ENCODE results near the gene PRAMEF9. TPM values are rescaled to one million over a fixed set of nuclear protein-coding genes. Genes with fewer than 3 reads are reported as not detected.
"Not testable (repeated sequence)": the region's sequence is repeated elsewhere in the genome, so short reads cannot be mapped to it uniquely, and the experiment has no call there.

Gene PRAMEF9
- polyA plus RNA-seq (ENCODE audit: insufficient read length in 12 of 12), result not detected
- long read RNA-seq, donor 1, result 0 reads
- long read RNA-seq, donor 2, result 0 reads
- long read RNA-seq, donor 3, result 0 reads
- long read RNA-seq, donor 4, result 0 reads
- long read RNA-seq, donor 5, result 0 reads
- long read RNA-seq, donor 6, result 0 reads
- long read RNA-seq, donor 7, result 0 reads
- long read RNA-seq, donor 8, result 0 reads
- long read RNA-seq, donor 9, result 0 reads
- long read RNA-seq, donor 10, result 0 reads
- long read RNA-seq, donor 11, result 0 reads

DNA sequence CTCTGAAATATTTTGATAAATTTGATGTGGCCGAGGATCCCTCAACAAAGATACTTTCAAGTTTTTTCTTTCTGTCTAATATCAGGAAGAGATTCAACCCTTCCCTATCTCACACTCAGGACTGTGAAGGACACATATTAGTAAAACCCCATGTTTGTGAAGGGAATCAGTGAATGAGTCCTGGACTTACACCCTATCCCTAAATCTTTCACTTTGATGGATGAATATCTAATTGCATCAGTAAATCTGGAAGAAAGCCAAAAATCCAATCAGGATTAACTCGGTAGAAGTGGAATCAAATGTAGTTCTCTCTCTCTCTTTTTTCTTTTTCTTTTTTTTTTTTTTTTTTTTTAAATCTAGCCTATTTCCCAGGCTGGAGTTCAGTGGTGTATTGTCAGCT lies at the start of gene PRAMEF9:
Gene PRAMEF9 (plus strand): TSS at position 301 of the 400 bp plus-strand sequence. CDS start 3,433 bp downstream, outside the sequence.
- not testable (repeated sequence) for DNase-seq

GRCh38 chr1:13155909-13156308 lies 15.7 kb upstream of the PRAMEF9 start, which contains the start of gene PRAMEF26:
TSS of gene PRAMEF26 (minus strand) at chr1:13156009. CDS start at chr1:13153095, 2,914 bp downstream.
- DNase-seq, result not testable (repeated sequence)

DNA sequence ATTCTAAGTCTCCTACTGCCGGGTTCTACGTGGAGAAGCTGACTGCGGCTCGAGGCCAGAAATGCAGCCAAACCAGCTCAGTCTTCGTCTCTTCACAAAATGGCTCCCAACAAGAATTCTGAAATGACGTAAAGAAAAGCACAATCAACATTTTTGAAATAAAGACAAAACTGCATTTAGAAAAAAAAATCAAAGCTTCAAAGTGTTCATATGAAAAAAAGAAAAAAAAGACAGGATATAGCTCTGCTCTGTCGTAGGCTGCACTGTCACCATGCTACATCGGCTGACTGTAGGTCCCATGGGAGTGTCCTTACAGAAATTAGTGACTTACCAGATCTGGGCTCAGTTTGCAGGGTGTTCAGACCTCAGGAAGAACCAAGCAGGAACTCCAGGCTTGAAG lies 6.1 kb upstream of the PRAMEF9 start, which contains the start of gene HNRNPCL4:
Gene HNRNPCL4 (minus strand): TSS at position 101 of the 400 bp plus-strand sequence. CDS start 164 bp downstream, outside the sequence.
- not testable (repeated sequence) for DNase-seq

- not testable (repeated sequence) for DNase-seq
Measured at GRCh38 chr1:13201309-13201708, 29.7 kb downstream of the PRAMEF9 start, which contains the start of gene PRAMEF13. TSS of gene PRAMEF13 (minus strand) at chr1:13201409. CDS start at chr1:13199589, 1,820 bp downstream.

DNA sequence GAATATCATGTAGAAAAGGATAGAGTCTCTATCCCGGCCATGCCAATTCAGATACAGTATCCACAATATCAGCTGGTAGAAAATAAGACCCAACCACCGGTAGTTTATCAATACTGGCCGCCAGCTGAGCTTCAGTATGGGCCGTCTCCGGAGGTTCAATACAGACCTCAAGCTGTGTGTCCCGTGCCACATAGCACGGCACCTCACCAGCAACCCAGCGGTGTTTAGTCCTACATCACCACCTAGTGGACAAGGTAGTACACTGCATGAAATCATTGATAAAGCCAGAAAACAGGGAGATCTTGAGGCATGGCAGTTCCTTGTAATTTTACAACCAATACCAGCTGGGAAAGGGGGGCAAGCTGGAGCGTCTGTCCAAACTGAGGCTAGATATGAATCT lies 37.1 kb downstream of the PRAMEF9 start:
- not testable (repeated sequence) for DNase-seq

DNA sequence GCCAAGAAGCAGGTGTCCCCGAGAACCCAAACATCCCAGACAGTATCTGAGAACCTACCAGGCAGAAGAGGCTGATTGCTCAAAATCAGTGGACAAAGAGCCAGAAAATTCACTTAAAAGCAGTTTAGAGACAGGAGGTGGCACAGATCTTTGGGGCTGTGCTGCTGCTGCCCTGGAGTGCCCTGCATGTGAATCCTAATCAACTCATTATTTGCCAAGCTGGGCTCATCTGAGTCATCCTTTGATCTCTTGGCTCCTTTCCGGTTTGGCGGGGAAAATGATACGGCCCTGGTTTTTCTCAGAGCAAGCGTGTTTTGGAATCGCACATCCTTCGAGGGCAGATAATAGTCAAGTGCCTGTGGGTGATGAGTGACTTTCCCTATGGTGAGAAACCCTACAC lies 45.0 kb downstream of the PRAMEF9 start:
- DNase-seq, result not testable (repeated sequence)

DNA sequence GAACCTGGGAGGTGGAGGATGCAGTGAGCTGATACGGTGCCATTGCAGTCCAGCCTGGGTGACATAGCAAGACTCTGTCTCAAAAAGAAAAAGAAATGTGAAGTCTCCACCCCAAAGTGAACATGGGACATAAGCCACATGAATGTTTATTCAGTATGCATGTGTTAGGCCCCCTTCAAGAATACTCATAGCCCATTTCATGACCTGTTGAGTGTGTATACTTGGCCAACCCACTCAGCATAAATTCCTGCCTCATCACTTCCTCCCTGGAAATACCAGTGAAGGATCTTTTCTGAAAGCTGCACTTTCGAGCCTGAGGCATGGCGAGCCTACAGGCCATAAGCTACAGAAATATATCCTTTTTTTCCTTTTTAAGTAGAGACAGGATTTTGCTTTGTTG lies 47.6 kb downstream of the PRAMEF9 start:
- DNase-seq, result not testable (repeated sequence)

- not testable (repeated sequence) for DNase-seq
Measured at GRCh38 chr1:13222788-13223187, 51.1 kb downstream of the PRAMEF9 start.

DNA sequence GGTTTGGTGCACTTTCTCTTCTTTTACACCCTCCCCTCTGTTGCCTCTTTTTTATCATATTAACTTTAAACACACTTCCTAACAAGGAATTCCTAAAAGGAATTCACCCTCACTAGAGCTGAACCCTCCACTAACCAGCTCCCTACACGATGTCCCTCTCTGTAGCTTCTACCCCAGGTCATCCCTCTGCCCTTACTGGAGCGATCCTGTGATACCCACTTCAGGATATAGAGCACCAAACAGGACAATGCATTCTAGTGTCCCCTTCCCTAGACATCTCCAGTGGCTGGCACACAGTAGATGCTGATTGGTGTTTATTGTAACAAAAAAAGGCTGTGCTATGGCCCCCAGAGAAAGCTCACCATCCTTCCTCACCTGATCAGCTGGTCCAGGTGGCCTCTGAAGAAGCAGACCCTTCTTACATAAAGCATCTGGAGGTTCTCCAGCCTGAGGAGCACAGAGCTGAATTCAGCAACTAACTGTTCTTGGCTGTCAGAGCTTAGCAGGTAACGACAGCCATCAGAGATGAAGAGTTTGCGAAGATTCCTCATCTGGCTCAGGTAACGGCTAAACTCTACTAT lies 52.9 kb downstream of the PRAMEF9 start:
- no peak for DNase-seq

DNA sequence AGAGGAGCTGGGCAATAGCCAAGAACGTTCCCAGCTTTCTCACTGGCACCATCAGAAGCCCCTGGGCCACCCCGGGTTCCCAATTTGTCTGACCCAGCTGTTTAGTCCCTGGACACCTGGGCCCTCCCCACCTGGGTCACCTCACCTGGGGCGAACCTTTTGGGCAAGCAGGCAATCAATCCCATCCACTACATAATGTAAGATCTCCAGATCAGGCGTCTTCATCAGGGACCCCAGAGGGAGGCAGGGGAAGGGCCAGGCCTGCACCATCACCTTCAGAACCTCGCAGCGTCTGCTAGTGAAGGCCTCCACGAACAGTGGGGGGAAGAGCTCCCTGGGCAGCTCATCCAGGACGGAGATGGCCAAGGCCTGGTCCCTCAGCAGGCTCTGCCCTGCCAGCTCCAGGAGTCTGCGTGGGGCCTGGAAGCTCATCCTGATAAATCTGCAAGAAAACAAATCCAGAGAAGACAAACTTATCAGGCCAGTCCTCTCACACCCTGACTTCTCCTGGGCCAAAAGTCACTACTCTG lies 54.1 kb downstream of the PRAMEF9 start, which contains the start of gene PRAMEF18:
Gene PRAMEF18 (minus strand): TSS at position 480 of the 530 bp plus-strand sequence. CDS start 48 bp downstream, at position 432.
- DNase-seq, result not testable (repeated sequence)

DNA sequence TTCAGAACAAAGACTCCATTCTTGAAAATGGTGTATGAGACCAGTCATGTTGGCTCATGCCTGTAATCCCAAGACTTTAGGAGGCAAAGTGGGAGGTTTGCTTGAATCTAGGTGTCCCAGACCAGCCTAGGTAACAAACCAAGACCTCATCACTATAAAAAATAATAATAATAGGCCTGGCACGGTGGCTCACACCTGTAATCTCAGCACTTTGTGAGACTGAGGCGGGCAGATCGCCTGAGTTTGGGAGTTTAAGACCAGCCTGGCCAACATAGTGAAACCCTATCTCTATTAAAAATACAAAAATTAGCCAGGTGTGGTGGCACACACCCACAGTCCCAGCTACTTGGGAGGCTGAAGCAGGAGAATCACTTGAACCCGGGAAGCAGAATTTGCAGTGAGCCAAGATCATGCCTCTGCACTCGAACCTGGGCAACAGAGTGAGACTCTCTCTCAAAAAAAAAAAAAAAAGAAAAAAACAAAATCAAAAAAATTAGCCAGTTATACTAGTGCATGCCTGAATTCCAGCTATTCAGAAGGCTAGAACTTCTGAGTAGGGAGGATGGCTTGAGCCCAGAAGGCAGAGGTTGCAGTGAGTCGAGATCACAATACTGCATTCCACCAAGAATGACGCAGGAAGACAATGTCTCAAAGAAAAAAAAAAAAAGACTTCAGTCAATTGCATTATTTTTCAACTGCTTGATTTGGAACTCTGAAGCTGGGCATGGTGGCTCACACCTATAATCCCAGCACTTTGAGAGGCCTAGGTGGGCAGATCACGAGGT lies 55.8 kb downstream of the PRAMEF9 start:
- DNase-seq, result not testable (repeated sequence)

DNA sequence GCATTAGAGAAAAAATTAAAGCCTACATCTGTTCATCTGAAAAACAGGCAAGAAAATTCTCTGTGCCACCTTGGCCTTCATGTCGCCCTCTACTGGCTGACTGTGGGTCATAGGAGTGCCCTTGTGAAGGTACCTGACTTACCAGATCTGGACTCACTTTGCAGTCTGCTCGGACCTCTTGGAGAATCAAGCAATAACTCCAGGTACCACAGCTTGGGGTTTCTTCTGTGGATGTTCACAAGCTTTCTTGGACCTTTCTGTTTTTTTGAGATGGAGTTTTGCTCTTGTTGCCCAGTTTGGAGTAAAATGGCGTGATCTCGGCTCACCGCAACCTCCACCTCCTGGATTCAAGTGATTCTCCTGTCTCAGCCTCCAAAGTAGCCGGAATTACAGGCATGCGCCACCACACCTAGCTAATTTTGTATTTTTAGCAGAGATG lies 56.7 kb downstream of the PRAMEF9 start:
- no peak for DNase-seq

Other genes starting within 250 kb of the PRAMEF9 start
- not detected for gene PRAMEF6, start 224.3 kb upstream of the PRAMEF9 start, polyA plus RNA-seq (ENCODE audit: insufficient read length in 12 of 12)
- not detected for gene PRAMEF27, start 115.3 kb upstream of the PRAMEF9 start, polyA plus RNA-seq (ENCODE audit: insufficient read length in 12 of 12)
- gene HNRNPCL3, start 111.1 kb upstream of the PRAMEF9 start, polyA plus RNA-seq (ENCODE audit: insufficient read length in 12 of 12), result not detected
- gene PRAMEF25, start 101.1 kb upstream of the PRAMEF9 start, polyA plus RNA-seq (ENCODE audit: insufficient read length in 12 of 12), result not detected
- gene HNRNPCL2, start 55.0 kb upstream of the PRAMEF9 start, polyA plus RNA-seq (ENCODE audit: insufficient read length in 12 of 12), result under 1 TPM in 1 of 12 donors, not detected in 11; 0.34 TPM
- not detected for gene PRAMEF26, start 15.8 kb upstream of the PRAMEF9 start, polyA plus RNA-seq (ENCODE audit: insufficient read length in 12 of 12)
- gene HNRNPCL4, start 6.2 kb upstream of the PRAMEF9 start, polyA plus RNA-seq (ENCODE audit: insufficient read length in 12 of 12), result under 1 TPM in 1 of 12 donors, not detected in 11; 0.24 TPM
- gene PRAMEF13, start 29.6 kb downstream of the PRAMEF9 start, polyA plus RNA-seq (ENCODE audit: insufficient read length in 12 of 12), result not detected
- not detected for gene PRAMEF18, start 54.3 kb downstream of the PRAMEF9 start, polyA plus RNA-seq (ENCODE audit: insufficient read length in 12 of 12)
- gene PRAMEF5, start 82.3 kb downstream of the PRAMEF9 start, polyA plus RNA-seq (ENCODE audit: insufficient read length in 12 of 12), result not detected
- not detected for gene PRAMEF8, start 113.3 kb downstream of the PRAMEF9 start, polyA plus RNA-seq (ENCODE audit: insufficient read length in 12 of 12)
- not detected for gene PRAMEF33, start 131.7 kb downstream of the PRAMEF9 start, polyA plus RNA-seq (ENCODE audit: insufficient read length in 12 of 12)
- gene PRAMEF15, start 143.7 kb downstream of the PRAMEF9 start, polyA plus RNA-seq (ENCODE audit: insufficient read length in 12 of 12), result not detected
- gene PRAMEF14, start 175.3 kb downstream of the PRAMEF9 start, polyA plus RNA-seq (ENCODE audit: insufficient read length in 12 of 12), result not detected
- not detected for gene PRAMEF19, start 200.1 kb downstream of the PRAMEF9 start, polyA plus RNA-seq (ENCODE audit: insufficient read length in 12 of 12)
- not detected for gene PRAMEF17, start 217.8 kb downstream of the PRAMEF9 start, polyA plus RNA-seq (ENCODE audit: insufficient read length in 12 of 12)
- under 1 TPM in 1 of 12 donors, not detected in 11; 0.16 TPM for gene PRAMEF20, start 238.6 kb downstream of the PRAMEF9 start, polyA plus RNA-seq (ENCODE audit: insufficient read length in 12 of 12)